SW 1271 (cell line): ENCODE data around the gene OSBPL5.

ENCODE experiments used
- DNase-seq, 2 experiments: peaks; one replicate each; lab custom pipeline; 2025; lab: John Stamatoyannopoulos, UW

OSBPL5 gene

GRCh38 chr11:3148255-3148989 is 16.7 kb downstream of the OSBPL5 start:
- no peak for DNase-seq

- no peak for DNase-seq
Measured at GRCh38 chr11:3147626-3148025, 17.5 kb downstream of the OSBPL5 start.

- DNase-seq, result no peak
Measured at GRCh38 chr11:3147257-3147619, 17.9 kb downstream of the OSBPL5 start.

- DNase-seq, result no peak
Measured at GRCh38 chr11:3146612-3147256, 18.4 kb downstream of the OSBPL5 start.

- no peak for DNase-seq
Measured at GRCh38 chr11:3145206-3145520, 19.9 kb downstream of the OSBPL5 start.

GRCh38 chr11:3144296-3145205 is 20.6 kb downstream of the OSBPL5 start:
- DNase-seq, result no peak

GRCh38 chr11:3143136-3143880 is 21.8 kb downstream of the OSBPL5 start:
- DNase-seq, result no peak

DNA sequence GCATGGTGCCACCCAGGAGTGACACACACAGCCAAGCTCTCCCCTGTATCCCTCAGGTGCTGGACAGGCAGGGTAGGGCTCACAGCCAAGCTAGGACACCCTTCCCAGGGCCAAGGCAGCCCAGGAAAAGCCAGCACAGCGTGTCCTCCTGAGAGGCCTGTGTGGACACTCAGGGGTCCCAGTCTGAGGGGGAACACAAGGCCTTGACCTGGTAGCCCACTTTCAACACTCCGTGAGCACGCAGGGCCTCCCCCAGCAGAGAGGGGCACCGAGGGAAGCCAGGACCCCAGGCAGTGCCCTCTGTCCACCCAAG is 24.9 kb downstream of the OSBPL5 start:
- no peak for DNase-seq

GRCh38 chr11:3139481-3140290 is 25.4 kb downstream of the OSBPL5 start:
- no peak for DNase-seq

DNA sequence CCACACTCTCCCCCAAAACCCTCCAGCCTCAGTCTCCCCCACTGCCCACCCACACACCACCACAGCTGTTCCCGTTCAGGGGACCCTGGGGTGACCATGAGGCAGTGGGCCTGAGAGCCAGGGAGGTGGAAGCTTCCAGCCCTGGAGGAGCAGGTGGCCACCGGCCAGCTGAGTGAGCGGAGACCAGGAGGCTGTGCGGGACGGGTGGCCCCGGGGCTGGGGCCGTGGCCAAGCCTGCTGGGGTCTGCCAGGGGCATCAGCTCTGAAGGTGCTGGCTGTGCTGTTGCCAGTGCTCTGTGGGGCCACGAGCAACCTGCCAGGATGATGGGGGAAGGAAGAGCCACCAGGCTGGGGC is 26.0 kb downstream of the OSBPL5 start:
- no peak for DNase-seq

- no peak for DNase-seq
Measured at GRCh38 chr11:3138178-3139085, 26.7 kb downstream of the OSBPL5 start.

DNA sequence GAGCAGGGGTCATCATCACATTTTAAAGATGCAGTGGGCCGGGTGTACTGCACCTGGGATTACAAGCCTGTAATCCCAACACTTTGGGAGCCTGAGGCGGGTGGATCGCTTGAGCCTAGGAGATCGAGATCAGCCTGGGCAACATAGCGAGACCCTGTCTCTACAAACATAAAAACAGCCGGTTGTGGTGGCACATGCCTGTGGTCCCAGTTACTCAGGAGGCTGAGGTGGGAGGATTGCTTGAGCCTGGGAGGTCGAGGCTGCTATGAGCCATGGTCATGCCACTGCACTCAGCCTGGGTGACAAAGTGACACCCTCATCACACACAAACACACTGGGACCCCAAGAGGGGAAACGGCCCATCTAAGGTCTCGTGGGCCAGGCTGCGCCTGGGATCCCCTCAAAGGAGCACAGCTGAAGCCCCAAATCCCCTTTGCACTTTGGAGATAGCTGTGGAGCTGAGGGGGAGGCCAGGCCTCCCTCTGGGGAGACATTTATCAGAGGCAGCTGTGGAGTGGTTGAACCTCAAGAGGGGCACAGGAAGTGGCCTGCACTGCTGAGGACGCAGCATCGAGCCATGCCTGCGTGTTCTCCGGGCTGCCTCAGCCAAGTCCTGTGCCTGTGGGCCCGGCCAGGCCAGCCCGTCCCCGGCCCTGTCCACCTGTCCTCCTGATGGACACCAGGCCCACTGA is 27.5 kb downstream of the OSBPL5 start:
- DNase-seq, result no peak

GRCh38 chr11:3136546-3137455 is 28.3 kb downstream of the OSBPL5 start:
- no peak for DNase-seq

- DNase-seq, result no peak
Measured at GRCh38 chr11:3135481-3136440, 29.3 kb downstream of the OSBPL5 start.

DNA sequence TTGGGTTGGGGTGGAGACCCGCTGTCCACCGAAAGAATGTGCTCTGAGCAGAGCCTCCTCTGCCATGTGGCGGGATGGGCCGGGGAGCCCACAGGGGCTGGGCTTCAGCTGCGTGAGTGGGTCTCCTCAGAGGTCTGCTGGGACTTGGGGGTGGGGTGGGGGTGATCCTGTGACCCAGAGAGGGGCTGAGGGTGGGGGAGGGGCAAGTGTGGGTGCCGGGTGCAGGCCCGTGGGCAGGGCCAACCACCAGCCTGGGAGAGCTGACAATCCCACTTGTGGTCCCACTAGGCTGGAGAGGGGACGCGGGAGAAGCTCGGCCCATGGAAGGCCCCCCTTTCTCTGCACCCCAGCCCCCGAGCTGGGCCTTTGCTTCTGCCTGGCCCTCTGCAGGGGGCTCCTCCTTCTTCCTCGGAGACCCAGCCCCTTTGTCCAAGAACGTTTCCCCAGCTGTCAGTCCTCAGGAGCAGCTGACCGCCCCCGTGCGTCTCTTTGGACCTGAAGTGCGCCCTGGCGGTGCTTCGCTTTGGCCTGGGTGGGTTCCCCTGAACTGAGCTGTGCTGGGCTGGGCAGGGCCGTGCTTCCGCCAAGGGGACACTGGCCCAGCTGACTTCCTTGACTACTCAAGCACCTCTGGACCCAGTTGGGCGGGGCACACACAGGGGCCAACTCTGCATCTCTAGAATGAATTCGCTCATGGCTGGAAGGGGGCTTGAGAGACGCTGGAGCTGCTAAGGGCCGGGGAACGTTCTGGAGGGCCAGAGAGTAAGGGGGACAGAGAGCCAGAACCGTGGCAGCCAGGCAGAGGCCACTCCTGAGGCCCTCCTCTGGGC is 30.2 kb downstream of the OSBPL5 start:
- no peak for DNase-seq

- no peak for DNase-seq
Measured at GRCh38 chr11:3134218-3134621, 30.9 kb downstream of the OSBPL5 start.
